HepG2 (cell line): ENCODE data around the gene SLC7A10.

Source experiments
- CHD2 ChIP-seq: IDR thresholded peaks from 2 replicates; pipeline ENCODE4 v1.6.1; 2011; ENCODE audit warnings: low read depth, low read length, improper control_type of control experiment
- CREB3 ChIP-seq: sonication (generic); formaldehyde crosslinking; IDR thresholded peaks from 2 replicates; pipeline ENCODE4 v1.5.0; 2020; ENCODE audit warnings: missing genetic modification reagents
- ELF1 ChIP-seq: sonication (generic); formaldehyde crosslinking; IDR thresholded peaks from 2 replicates; pipeline ENCODE4 v1.4.0; 2020; ENCODE audit warnings: missing genetic modification reagents
- EP300 ChIP-seq, 3 experiments: sonication (generic) in 1 of 3; formaldehyde crosslinking in 1 of 3; IDR thresholded peaks; 2 replicates each; pipeline versions ENCODE4 v1.5.1 to v1.6.1; 2011 to 2020; ENCODE audit warnings: low read depth in 2 of 3, low read length in 2 of 3, borderline replicate concordance in 1 of 3, improper control_type of control experiment in 1 of 3, mild to moderate bottlenecking in 1 of 3, missing genetic modification reagents in 1 of 3, moderate library complexity in 1 of 3
- EZH2 ChIP-seq: conservative IDR thresholded peaks from 2 replicates; pipeline ENCODE4 v1.6.1; 2012; ENCODE audit warnings: mild to moderate bottlenecking, low read depth, low read length, moderate library complexity
- HDAC6 ChIP-seq: fragments of 200-600 bp; sonication (generic); IDR thresholded peaks from 2 replicates; pipeline ENCODE4 v1.7.0; 2017; ENCODE audit warnings: mild to moderate bottlenecking, antibody characterized with exemption, low read length, low read depth
- KDM5B ChIP-seq: sonication (generic); formaldehyde crosslinking; IDR thresholded peaks from 2 replicates; pipeline ENCODE4 v1.4.0; 2020; ENCODE audit warnings: missing genetic modification reagents, mild to moderate bottlenecking, borderline replicate concordance
- NR2F6 ChIP-seq, 2 experiments: IDR thresholded peaks; 2 replicates each; pipeline ENCODE4 v1.6.1; 2016; ENCODE audit warnings: antibody characterized with exemption in 1 of 2, mild to moderate bottlenecking in 1 of 2
- ZNF550 ChIP-seq: sonication (generic); formaldehyde crosslinking; IDR thresholded peaks from 2 replicates; pipeline ENCODE4 v1.4.0; 2020; ENCODE audit warnings: mild to moderate bottlenecking, missing genetic modification reagents, borderline replicate concordance
- ZNF878 ChIP-seq: sonication (generic); formaldehyde crosslinking; IDR thresholded peaks from 2 replicates; pipeline ENCODE4 v1.8.1; 2023; ENCODE audit warnings: mild to moderate bottlenecking, missing genetic modification reagents, moderate library complexity
- ZNF879 ChIP-seq: sonication (generic); formaldehyde crosslinking; IDR thresholded peaks from 2 replicates; pipeline ENCODE4 v1.8.1; 2023; ENCODE audit warnings: missing genetic modification reagents
- TF ChIP-seq, protein P1 (sequence below): fragments of 450-650 bp; IDR thresholded peaks from 2 replicates; pipeline ENCODE4 v1.6.1; 2017; ENCODE audit warnings: mild to moderate bottlenecking
- TF ChIP-seq, protein P2 (sequence below): sonication (generic); formaldehyde crosslinking; IDR thresholded peaks from 2 replicates; pipeline ENCODE4 v1.5.0; 2020; ENCODE audit warnings: mild to moderate bottlenecking, missing genetic modification reagents, moderate library complexity

GRCh38 chr19:33196446-33197193, 29.0 kb downstream of the SLC7A10 start:
- no peak for TF ChIP-seq ELF1 (CRISPR knock-in tag)
- TF ChIP-seq, protein P1, sequence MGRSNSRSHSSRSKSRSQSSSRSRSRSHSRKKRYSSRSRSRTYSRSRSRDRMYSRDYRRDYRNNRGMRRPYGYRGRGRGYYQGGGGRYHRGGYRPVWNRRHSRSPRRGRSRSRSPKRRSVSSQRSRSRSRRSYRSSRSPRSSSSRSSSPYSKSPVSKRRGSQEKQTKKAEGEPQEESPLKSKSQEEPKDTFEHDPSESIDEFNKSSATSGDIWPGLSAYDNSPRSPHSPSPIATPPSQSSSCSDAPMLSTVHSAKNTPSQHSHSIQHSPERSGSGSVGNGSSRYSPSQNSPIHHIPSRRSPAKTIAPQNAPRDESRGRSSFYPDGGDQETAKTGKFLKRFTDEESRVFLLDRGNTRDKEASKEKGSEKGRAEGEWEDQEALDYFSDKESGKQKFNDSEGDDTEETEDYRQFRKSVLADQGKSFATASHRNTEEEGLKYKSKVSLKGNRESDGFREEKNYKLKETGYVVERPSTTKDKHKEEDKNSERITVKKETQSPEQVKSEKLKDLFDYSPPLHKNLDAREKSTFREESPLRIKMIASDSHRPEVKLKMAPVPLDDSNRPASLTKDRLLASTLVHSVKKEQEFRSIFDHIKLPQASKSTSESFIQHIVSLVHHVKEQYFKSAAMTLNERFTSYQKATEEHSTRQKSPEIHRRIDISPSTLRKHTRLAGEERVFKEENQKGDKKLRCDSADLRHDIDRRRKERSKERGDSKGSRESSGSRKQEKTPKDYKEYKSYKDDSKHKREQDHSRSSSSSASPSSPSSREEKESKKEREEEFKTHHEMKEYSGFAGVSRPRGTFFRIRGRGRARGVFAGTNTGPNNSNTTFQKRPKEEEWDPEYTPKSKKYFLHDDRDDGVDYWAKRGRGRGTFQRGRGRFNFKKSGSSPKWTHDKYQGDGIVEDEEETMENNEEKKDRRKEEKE = no peak
- TF ChIP-seq NR2F6 (IDR thresholded peaks at IDR 0.05) = no peak
- TF ChIP-seq NR2F6 (CRISPR knock-in tag; IDR thresholded peaks at IDR 0.05) = no peak
- TF ChIP-seq ZNF878 = no peak
- TF ChIP-seq EZH2 = no peak
- TF ChIP-seq EP300 (IDR thresholded peaks at IDR 0.05; ENCODE audit: low read depth in 2 of 2, low read length in 2 of 2) = no peak
- no peak for TF ChIP-seq EP300 (CRISPR knock-in tag; IDR thresholded peaks at IDR 0.05; ENCODE audit: borderline replicate concordance)
- no peak for TF ChIP-seq HDAC6
- TF ChIP-seq, protein P2, sequence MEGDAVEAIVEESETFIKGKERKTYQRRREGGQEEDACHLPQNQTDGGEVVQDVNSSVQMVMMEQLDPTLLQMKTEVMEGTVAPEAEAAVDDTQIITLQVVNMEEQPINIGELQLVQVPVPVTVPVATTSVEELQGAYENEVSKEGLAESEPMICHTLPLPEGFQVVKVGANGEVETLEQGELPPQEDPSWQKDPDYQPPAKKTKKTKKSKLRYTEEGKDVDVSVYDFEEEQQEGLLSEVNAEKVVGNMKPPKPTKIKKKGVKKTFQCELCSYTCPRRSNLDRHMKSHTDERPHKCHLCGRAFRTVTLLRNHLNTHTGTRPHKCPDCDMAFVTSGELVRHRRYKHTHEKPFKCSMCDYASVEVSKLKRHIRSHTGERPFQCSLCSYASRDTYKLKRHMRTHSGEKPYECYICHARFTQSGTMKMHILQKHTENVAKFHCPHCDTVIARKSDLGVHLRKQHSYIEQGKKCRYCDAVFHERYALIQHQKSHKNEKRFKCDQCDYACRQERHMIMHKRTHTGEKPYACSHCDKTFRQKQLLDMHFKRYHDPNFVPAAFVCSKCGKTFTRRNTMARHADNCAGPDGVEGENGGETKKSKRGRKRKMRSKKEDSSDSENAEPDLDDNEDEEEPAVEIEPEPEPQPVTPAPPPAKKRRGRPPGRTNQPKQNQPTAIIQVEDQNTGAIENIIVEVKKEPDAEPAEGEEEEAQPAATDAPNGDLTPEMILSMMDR (CRISPR knock-in tag) = no peak
- TF ChIP-seq ZNF550 = no peak
- no peak for TF ChIP-seq CHD2
- no peak for TF ChIP-seq CREB3 (CRISPR knock-in tag)
- no peak for TF ChIP-seq KDM5B (CRISPR knock-in tag)
- TF ChIP-seq ZNF879 = no peak
